NCI-H2081 (cell line): ENCODE data around the gene MYADML2.
"Not testable (repeated sequence)": the region's sequence is repeated elsewhere in the genome, so short reads cannot be mapped to it uniquely, and the experiment has no call there.

Experiments
- DNase-seq, 2 experiments: peaks; one replicate each; lab custom pipeline; 2025; lab: John Stamatoyannopoulos, UW

Gene MYADML2

GRCh38 chr17:81958633-81959342 lies 11.8 kb upstream of the MYADML2 start:
- no peak for DNase-seq

GRCh38 chr17:81957691-81958432 lies 10.8 kb upstream of the MYADML2 start:
- no peak for DNase-seq

- no peak for DNase-seq
Observed at GRCh38 chr17:81956607-81957589, 9.9 kb upstream of the MYADML2 start.

GRCh38 chr17:81955756-81956544 lies 8.9 kb upstream of the MYADML2 start:
- DNase-seq = no peak

- DNase-seq = no peak
Observed at GRCh38 chr17:81955058-81955681, 8.1 kb upstream of the MYADML2 start.

- DNase-seq = no peak
Observed at GRCh38 chr17:81954131-81955057, 7.4 kb upstream of the MYADML2 start.

GRCh38 chr17:81953443-81953842 lies 6.4 kb upstream of the MYADML2 start:
- DNase-seq = not testable (repeated sequence)

GRCh38 chr17:81952792-81953228 lies 5.8 kb upstream of the MYADML2 start:
- DNase-seq = no peak

GRCh38 chr17:81951785-81952684 lies 5.0 kb upstream of the MYADML2 start:
- no peak for DNase-seq

- no peak for DNase-seq
Observed at GRCh38 chr17:81950501-81950900, 3.5 kb upstream of the MYADML2 start.

GRCh38 chr17:81948635-81949378 lies 1.8 kb upstream of the MYADML2 start:
- no peak for DNase-seq

- no peak for DNase-seq
Observed at GRCh38 chr17:81944858-81945257, 2.2 kb downstream of the MYADML2 start.

GRCh38 chr17:81942167-81942553 lies 4.9 kb downstream of the MYADML2 start:
- DNase-seq = no peak

GRCh38 chr17:81941484-81942166 lies 5.4 kb downstream of the MYADML2 start:
- no peak for DNase-seq

GRCh38 chr17:81940538-81941483 lies 6.2 kb downstream of the MYADML2 start:
- DNase-seq = no peak

- no peak for DNase-seq
Observed at GRCh38 chr17:81939881-81940385, 7.1 kb downstream of the MYADML2 start.
